Liver (tissue), 9 donors: Measurements from ENCODE around the gene CPNE4. TPM values are rescaled to one million over a fixed set of nuclear protein-coding genes. Genes with fewer than 3 reads are reported as not detected.

Experiments
- DNase-seq: peaks from one replicate; pipeline ENCODE4 v3.0.0-alpha.2; 2017; ENCODE audit warnings: low spot score
- H3K27ac ChIP-seq, 2 donors: one replicate each; pipeline ENCODE4 v1.7.0; 2013; ENCODE audit warnings: inconsistent platforms in 2 of 2, low read length in 2 of 2, control low read depth in 1 of 2, low read depth in 1 of 2, mild to moderate bottlenecking in 1 of 2
- H3K27me3 ChIP-seq, 4 donors: one replicate each; pipeline versions ENCODE4 v1.6.1 to v1.7.0; 2013; ENCODE audit warnings: low read length in 3 of 4, inconsistent platforms in 1 of 4, mild to moderate bottlenecking in 1 of 4, moderate library complexity in 1 of 4; ENCODE audit not compliant: control insufficient read depth in 4 of 4, insufficient read depth in 4 of 4
- H3K36me3 ChIP-seq, 4 donors: one replicate each; pipeline versions ENCODE4 v1.6.1 to v1.7.0; 2013; ENCODE audit warnings: low read length in 3 of 4, mild to moderate bottlenecking in 3 of 4, low read depth in 1 of 4, moderate library complexity in 1 of 4; ENCODE audit not compliant: control insufficient read depth in 4 of 4, insufficient read depth in 3 of 4
- H3K4me1 ChIP-seq, 4 donors: one replicate each; pipeline versions ENCODE4 v1.6.1 to v1.7.0; 2013; ENCODE audit warnings: low read length in 3 of 4, mild to moderate bottlenecking in 3 of 4, moderate library complexity in 1 of 4; ENCODE audit not compliant: control insufficient read depth in 4 of 4, insufficient read depth in 4 of 4
- H3K4me3 ChIP-seq, 3 donors: one replicate each; pipeline versions ENCODE4 v1.6.1 to v1.7.0; 2013; ENCODE audit warnings: low read length in 3 of 3, control low read depth in 1 of 3, low read depth in 1 of 3, mild to moderate bottlenecking in 1 of 3
- H3K9ac ChIP-seq, 2 donors: one replicate each; pipeline ENCODE4 v1.7.0; 2013; ENCODE audit warnings: low read length in 2 of 2, mild to moderate bottlenecking in 2 of 2, moderate library complexity in 2 of 2, control low read depth in 1 of 2, low read depth in 1 of 2
- H3K9me3 ChIP-seq, 4 donors: one replicate each; pipeline versions ENCODE4 v1.6.1 to v1.7.0; 2013; ENCODE audit warnings: low read length in 3 of 4; ENCODE audit not compliant: control insufficient read depth in 4 of 4
- CTCF ChIP-seq: fragments of 150-350 bp; IDR thresholded peaks from 2 replicates; pipeline ENCODE4 v1.5.1; 2017; ENCODE audit warnings: improper control_type of control experiment, low read depth, low read length; ENCODE audit not compliant: missing input control
- EGR1 ChIP-seq, 2 donors: IDR thresholded peaks; 2 replicates each; pipeline ENCODE4 v1.6.1; 2016 to 2018; ENCODE audit warnings: antibody characterized with exemption in 2 of 2, low read depth in 2 of 2
- FOXA2 ChIP-seq: IDR thresholded peaks from 2 replicates; pipeline ENCODE4 v1.6.1; 2016; ENCODE audit warnings: antibody characterized with exemption
- HNF4A ChIP-seq, 2 donors: conservative IDR thresholded peaks; 2 replicates each; pipeline ENCODE4 v1.6.1; 2016; ENCODE audit warnings: antibody characterized with exemption in 2 of 2, mild to moderate bottlenecking in 2 of 2
- HNF4G ChIP-seq: IDR thresholded peaks from 2 replicates; pipeline ENCODE4 v1.6.1; 2016; ENCODE audit warnings: antibody characterized with exemption
- JUND ChIP-seq, 2 donors: IDR thresholded peaks; 2 replicates each; pipeline ENCODE4 v1.6.1; 2016; ENCODE audit warnings: antibody characterized with exemption in 2 of 2
- NR2F2 ChIP-seq: IDR thresholded peaks from 2 replicates; pipeline ENCODE4 v1.6.1; 2016; ENCODE audit warnings: antibody characterized with exemption
- RAD21 ChIP-seq, 2 donors: IDR thresholded peaks; 2 replicates each; pipeline ENCODE4 v1.6.1; 2016; ENCODE audit warnings: antibody characterized with exemption in 2 of 2, mild to moderate bottlenecking in 2 of 2
- REST ChIP-seq: IDR thresholded peaks from 2 replicates; pipeline ENCODE4 v1.6.1; 2016; ENCODE audit warnings: antibody characterized with exemption, mild to moderate bottlenecking
- RXRA ChIP-seq, 2 donors: IDR thresholded peaks; 2 replicates each; pipeline ENCODE4 v1.6.1; 2017 to 2018; ENCODE audit warnings: antibody characterized with exemption in 2 of 2, mild to moderate bottlenecking in 1 of 2
- SP1 ChIP-seq: IDR thresholded peaks from 2 replicates; pipeline ENCODE4 v1.6.1; 2018; ENCODE audit warnings: antibody characterized with exemption, mild to moderate bottlenecking
- WGBS: extraction: QIAGEN DNeasy Blood & Tissue Kit; methylation state at CpG from one replicate; pipeline ENCODE4 v1.1.7; 2013; 5-methylcytosine and 5-hydroxymethylcytosine counted together
- polyA plus RNA-seq, 2 donors: library from polyadenylated mRNA; stranded (reverse) in 1 of 2; unstranded in 1 of 2; fragments of 200-250 nt in 1 of 2; fragments of >200 nt in 1 of 2; fragmentation: Nextera tagmentation in 1 of 2; extraction: Ambion mirVana in 1 of 2; gene quantifications; one replicate each; pipeline versions ENCODE4 v1.2.1 to v1.2.3, GENCODE V29; 2013 to 2015
- total RNA-seq, 2 donors: library from RNA; depleted of rRNA; stranded (reverse); fragments of >200 nt; gene quantifications; one replicate each; pipeline ENCODE4 v1.2.3, GENCODE V29; 2014
- TF ChIP-seq, protein P1 (sequence below): IDR thresholded peaks from 2 replicates; pipeline ENCODE4 v1.6.1; 2016; ENCODE audit warnings: antibody characterized with exemption
- TF ChIP-seq, protein P2 (sequence below): IDR thresholded peaks from 2 replicates; pipeline ENCODE4 v1.6.1; 2016; ENCODE audit warnings: antibody characterized with exemption
- TF ChIP-seq, protein P3 (sequence below): IDR thresholded peaks from 2 replicates; pipeline ENCODE4 v1.6.1; 2016; ENCODE audit warnings: antibody characterized with exemption
- donor health status: healthy.
- donor health status: healthy.
- donor health status: healthy.
- donor health status: healthy.
- donor health status: healthy.

The CPNE4 gene
- total and polyA plus RNA-seq, 4 donors, result under 0.01 to 0.03 TPM; not detected in 2

- no peak for DNase-seq
- no peak overlapping the region for H3K27ac ChIP-seq
- H3K4me3 ChIP-seq, result no peak overlapping the region
- TF ChIP-seq FOXA2 (no peak), HNF4A (conservative IDR thresholded peaks at IDR 0.05) (no peak), EGR1 (IDR thresholded peaks at IDR 0.05; ENCODE audit: low read depth in 2 of 2) (no peak), RAD21 (IDR thresholded peaks at IDR 0.05) (no peak), JUND (IDR thresholded peaks at IDR 0.05) (no peak), RXRA (IDR thresholded peaks at IDR 0.05) (no peak)
- H3K9me3 ChIP-seq, result no peaks in the 10 kb centered on the region
- H3K9ac ChIP-seq, result no peak overlapping the region
- H3K36me3 ChIP-seq, result no peaks in the 10 kb centered on the region
- WGBS, result 70% methylated on average over 1 of the region's 1 CpG
- no peaks in the 10 kb centered on the region for H3K4me1 ChIP-seq
- no peaks in the 10 kb centered on the region for H3K27me3 ChIP-seq
These were observed 133.9 kb downstream of the CPNE4 start for GRCh38 chr3:131900891-131901290.

- H3K36me3 ChIP-seq, result no peaks in the 10 kb centered on the region
- 42% methylated on average over 5 of the region's 5 CpGs for WGBS
- no peak for DNase-seq
- H3K27ac ChIP-seq, result no peak overlapping the region
- no peak for TF ChIP-seq REST
- TF ChIP-seq NR2F2, result no peak
- no peak for TF ChIP-seq JUND (IDR thresholded peaks at IDR 0.05)
- no peak for TF ChIP-seq RXRA (IDR thresholded peaks at IDR 0.05)
- TF ChIP-seq, protein P1, sequence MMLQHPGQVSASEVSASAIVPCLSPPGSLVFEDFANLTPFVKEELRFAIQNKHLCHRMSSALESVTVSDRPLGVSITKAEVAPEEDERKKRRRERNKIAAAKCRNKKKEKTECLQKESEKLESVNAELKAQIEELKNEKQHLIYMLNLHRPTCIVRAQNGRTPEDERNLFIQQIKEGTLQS, result no peak
- no peak for TF ChIP-seq CTCF
- TF ChIP-seq HNF4G, result no peak
- TF ChIP-seq, protein P2, sequence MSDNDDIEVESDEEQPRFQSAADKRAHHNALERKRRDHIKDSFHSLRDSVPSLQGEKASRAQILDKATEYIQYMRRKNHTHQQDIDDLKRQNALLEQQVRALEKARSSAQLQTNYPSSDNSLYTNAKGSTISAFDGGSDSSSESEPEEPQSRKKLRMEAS, result no peak
- TF ChIP-seq, protein P3, sequence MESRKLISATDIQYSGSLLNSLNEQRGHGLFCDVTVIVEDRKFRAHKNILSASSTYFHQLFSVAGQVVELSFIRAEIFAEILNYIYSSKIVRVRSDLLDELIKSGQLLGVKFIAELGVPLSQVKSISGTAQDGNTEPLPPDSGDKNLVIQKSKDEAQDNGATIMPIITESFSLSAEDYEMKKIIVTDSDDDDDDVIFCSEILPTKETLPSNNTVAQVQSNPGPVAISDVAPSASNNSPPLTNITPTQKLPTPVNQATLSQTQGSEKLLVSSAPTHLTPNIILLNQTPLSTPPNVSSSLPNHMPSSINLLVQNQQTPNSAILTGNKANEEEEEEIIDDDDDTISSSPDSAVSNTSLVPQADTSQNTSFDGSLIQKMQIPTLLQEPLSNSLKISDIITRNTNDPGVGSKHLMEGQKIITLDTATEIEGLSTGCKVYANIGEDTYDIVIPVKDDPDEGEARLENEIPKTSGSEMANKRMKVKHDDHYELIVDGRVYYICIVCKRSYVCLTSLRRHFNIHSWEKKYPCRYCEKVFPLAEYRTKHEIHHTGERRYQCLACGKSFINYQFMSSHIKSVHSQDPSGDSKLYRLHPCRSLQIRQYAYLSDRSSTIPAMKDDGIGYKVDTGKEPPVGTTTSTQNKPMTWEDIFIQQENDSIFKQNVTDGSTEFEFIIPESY, result no peak
- TF ChIP-seq SP1, result no peak
- no peaks in the 10 kb centered on the region for H3K27me3 ChIP-seq
- H3K4me3 ChIP-seq, result no peak overlapping the region
- H3K9me3 ChIP-seq, result no peaks in the 10 kb centered on the region
- H3K9ac ChIP-seq, result no peak overlapping the region
- H3K4me1 ChIP-seq, result no peaks in the 10 kb centered on the region
These were observed 135.8 kb downstream of the CPNE4 start for GRCh38 chr3:131899021-131899420.
